OCI-LY1 (cell line): ENCODE measurements around the gene MAGEA11.
"Not testable (repeated sequence)": the region's sequence is repeated elsewhere in the genome, so short reads cannot be mapped to it uniquely, and the experiment has no call there.

Experiments
- H2AFZ ChIP-seq: fragments of 200-600 bp; sonication (generic), shearing (Covaris generic); 2 replicates; pipeline ENCODE4 v1.6.0; 2014; ENCODE audit warnings: antibody characterized with exemption, mild to moderate bottlenecking, low read length
- H3F3A ChIP-seq: fragments of 200-600 bp; sonication (generic), shearing (Covaris generic); 2 replicates; pipeline ENCODE4 v1.6.0; 2014; ENCODE audit warnings: mild to moderate bottlenecking, antibody characterized with exemption, low read length, moderate library complexity; ENCODE audit not compliant: insufficient read depth
- H3K27ac ChIP-seq: fragments of 200-600 bp; sonication (generic); 2 replicates; pipeline ENCODE4 v1.5.1; 2014; ENCODE audit warnings: low read length, mixed run types, mild to moderate bottlenecking, low read depth; ENCODE audit not compliant: poor library complexity, severe bottlenecking
- H3K27me3 ChIP-seq: fragments of 200-600 bp; sonication (generic); 2 replicates; pipeline ENCODE4 v1.6.0; 2014; ENCODE audit warnings: antibody characterized with exemption, mild to moderate bottlenecking, low read length, moderate library complexity; ENCODE audit not compliant: insufficient read depth
- H3K36me3 ChIP-seq: fragments of 200-600 bp; sonication (generic); 2 replicates; pipeline ENCODE4 v1.6.1; 2014; ENCODE audit warnings: mild to moderate bottlenecking, antibody characterized with exemption, low read length, moderate library complexity, mixed read lengths; ENCODE audit not compliant: insufficient read depth
- H3K4me1 ChIP-seq: fragments of 200-600 bp; sonication (generic); 2 replicates; pipeline ENCODE4 v1.5.1; 2014; ENCODE audit warnings: mild to moderate bottlenecking, low read length, moderate library complexity; ENCODE audit not compliant: insufficient read depth, severe bottlenecking
- H3K4me2 ChIP-seq: fragments of 200-600 bp; sonication (generic), shearing (Covaris generic); 2 replicates; pipeline ENCODE4 v1.6.1; 2014; ENCODE audit warnings: low read length
- H3K4me3 ChIP-seq: fragments of 200-600 bp; sonication (generic); 2 replicates; pipeline ENCODE4 v1.5.1; 2014; ENCODE audit warnings: low read length, low read depth, mild to moderate bottlenecking, mixed read lengths; ENCODE audit not compliant: poor library complexity, severe bottlenecking
- H3K79me2 ChIP-seq: fragments of 200-600 bp; shearing (Covaris generic); 2 replicates; pipeline ENCODE4 v1.6.1; 2016; ENCODE audit warnings: mixed run types, low read length, mixed read lengths; ENCODE audit not compliant: insufficient read depth
- H3K9ac ChIP-seq: fragments of 200-600 bp; sonication (generic), shearing (Covaris generic); 2 replicates; pipeline ENCODE4 v1.6.1; 2014; ENCODE audit warnings: mild to moderate bottlenecking, low read length, mixed read lengths
- H3K9me2 ChIP-seq: fragments of 200-600 bp; sonication (generic), shearing (Covaris generic); 2 replicates; pipeline ENCODE4 v1.6.1; 2014; ENCODE audit warnings: low read depth, mild to moderate bottlenecking, low read length, mixed read lengths
- H3K9me3 ChIP-seq: fragments of 200-600 bp; shearing (Covaris generic); 2 replicates; pipeline ENCODE4 v1.6.1; 2014; ENCODE audit warnings: low read length, mixed read lengths
- H4K20me1 ChIP-seq: fragments of 200-600 bp; sonication (generic), shearing (Covaris generic); 2 replicates; pipeline ENCODE4 v1.6.0; 2016; ENCODE audit warnings: mild to moderate bottlenecking, low read length; ENCODE audit not compliant: insufficient read depth
- EZH2 ChIP-seq: fragments of 200-600 bp; sonication (generic), shearing (Covaris generic); IDR thresholded peaks from 2 replicates; pipeline ENCODE4 v1.8.0; 2017; ENCODE audit warnings: borderline replicate concordance, mixed run types, mild to moderate bottlenecking, antibody characterized with exemption, low read length, moderate library complexity, mixed read lengths
- TF ChIP-seq, protein P1 (sequence below): fragments of 200-600 bp; sonication (generic), shearing (Covaris generic); IDR thresholded peaks from 2 replicates; pipeline ENCODE4 v1.5.1; 2017; ENCODE audit warnings: mild to moderate bottlenecking, antibody characterized with exemption, low read length, moderate library complexity, mixed read lengths

MAGEA11 gene

DNA sequence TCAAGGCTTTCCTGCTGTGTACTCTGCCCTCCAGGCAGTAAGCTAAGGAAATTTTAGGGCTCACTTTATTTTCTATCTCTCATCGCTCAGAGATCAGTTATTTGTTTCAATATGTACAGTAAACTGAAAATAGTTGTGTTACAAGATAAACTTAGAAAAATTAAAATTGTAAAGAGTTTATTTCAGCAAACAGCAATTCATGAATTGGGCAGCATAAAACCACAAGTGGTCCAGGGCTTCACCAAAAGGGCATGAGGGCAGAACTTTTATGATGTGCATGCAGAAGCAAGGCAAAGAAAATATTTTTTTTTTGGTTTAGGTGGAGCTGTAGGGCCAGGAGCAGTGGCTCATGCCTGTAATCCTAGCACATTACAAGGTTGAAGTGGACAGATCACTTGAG, 20.1 kb upstream of the MAGEA11 start:
- no peaks in the 10 kb centered on the region for H3K27me3 ChIP-seq
- H4K20me1 ChIP-seq: no peaks in the 10 kb centered on the region
- no peak overlapping the region for H3K9ac ChIP-seq
- H3K9me3 ChIP-seq: no peaks in the 10 kb centered on the region
- H3K27ac ChIP-seq: no peak overlapping the region
- no peak overlapping the region for H2AFZ ChIP-seq
- no peak overlapping the region for H3K4me3 ChIP-seq
- H3K36me3 ChIP-seq: no peaks in the 10 kb centered on the region
- H3K4me1 ChIP-seq: no peaks in the 10 kb centered on the region
- no peaks in the 10 kb centered on the region for H3F3A ChIP-seq
- H3K4me2 ChIP-seq: no peak overlapping the region
- H3K9me2 ChIP-seq: no peaks in the 10 kb centered on the region
- TF ChIP-seq EZH2: no peak
- TF ChIP-seq, protein P1, sequence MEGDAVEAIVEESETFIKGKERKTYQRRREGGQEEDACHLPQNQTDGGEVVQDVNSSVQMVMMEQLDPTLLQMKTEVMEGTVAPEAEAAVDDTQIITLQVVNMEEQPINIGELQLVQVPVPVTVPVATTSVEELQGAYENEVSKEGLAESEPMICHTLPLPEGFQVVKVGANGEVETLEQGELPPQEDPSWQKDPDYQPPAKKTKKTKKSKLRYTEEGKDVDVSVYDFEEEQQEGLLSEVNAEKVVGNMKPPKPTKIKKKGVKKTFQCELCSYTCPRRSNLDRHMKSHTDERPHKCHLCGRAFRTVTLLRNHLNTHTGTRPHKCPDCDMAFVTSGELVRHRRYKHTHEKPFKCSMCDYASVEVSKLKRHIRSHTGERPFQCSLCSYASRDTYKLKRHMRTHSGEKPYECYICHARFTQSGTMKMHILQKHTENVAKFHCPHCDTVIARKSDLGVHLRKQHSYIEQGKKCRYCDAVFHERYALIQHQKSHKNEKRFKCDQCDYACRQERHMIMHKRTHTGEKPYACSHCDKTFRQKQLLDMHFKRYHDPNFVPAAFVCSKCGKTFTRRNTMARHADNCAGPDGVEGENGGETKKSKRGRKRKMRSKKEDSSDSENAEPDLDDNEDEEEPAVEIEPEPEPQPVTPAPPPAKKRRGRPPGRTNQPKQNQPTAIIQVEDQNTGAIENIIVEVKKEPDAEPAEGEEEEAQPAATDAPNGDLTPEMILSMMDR: no peak
- H3K79me2 ChIP-seq: no peaks in the 10 kb centered on the region

DNA sequence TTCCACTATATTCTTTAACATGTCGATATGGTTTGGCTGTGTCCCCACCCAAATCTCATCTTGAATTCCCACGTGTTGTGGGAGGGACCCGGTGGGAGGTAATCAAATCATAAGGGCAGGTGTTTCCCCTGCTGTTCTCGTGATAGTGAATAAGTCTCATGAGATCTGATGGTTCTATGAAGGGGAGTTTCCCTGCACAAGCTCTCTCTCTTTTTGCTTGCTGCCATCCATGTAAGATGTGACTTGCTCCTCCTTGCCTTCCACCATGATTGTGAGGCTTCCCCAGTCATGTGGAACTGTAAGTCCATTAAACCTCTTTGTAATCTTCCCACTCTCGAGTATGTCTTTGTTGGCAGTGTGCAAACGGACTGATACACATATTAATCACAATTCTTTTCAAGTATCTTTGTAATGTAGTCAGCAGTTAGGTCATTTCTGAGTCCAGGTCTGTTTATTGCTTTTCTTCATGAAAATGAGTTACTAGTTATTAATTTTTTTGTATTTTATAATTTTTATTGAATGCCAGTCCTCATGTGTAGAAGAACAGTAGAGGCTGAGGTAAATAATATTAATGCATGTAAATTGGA, 19.1 kb upstream of the MAGEA11 start:
- H3K4me3 ChIP-seq, H4K20me1 ChIP-seq, H3K9me2 ChIP-seq, H3K9ac ChIP-seq, H3F3A ChIP-seq, H3K27me3 ChIP-seq, H3K4me1 ChIP-seq, H2AFZ ChIP-seq, H3K27ac ChIP-seq, H3K79me2 ChIP-seq, H3K9me3 ChIP-seq, H3K4me2 ChIP-seq, H3K36me3 ChIP-seq: not testable (repeated sequence)

DNA sequence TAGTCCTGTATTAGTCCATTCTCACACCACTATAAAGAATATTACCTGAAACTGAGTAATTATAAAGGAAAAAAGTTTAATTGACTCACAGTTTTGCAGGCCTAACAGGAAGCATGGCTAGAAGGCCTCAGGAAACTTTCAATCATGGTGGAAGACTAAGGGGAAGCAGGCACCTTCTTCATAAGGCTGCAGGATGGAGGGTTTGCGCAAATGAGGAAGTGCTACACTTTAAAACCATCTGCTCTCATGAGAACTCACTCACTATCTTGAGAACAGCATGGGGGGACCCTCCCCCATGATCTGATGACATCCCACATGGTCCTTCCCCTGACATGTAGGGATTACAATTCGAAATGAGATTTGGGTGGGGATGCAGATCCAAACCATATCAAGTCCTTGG, 12.1 kb upstream of the MAGEA11 start:
- H3K4me3 ChIP-seq: no peak overlapping the region
- no peak for TF ChIP-seq EZH2
- TF ChIP-seq, protein P1: no peak
- H3F3A ChIP-seq: no peaks in the 10 kb centered on the region
- H3K36me3 ChIP-seq: no peaks in the 10 kb centered on the region
- H3K9me2 ChIP-seq: no peaks in the 10 kb centered on the region
- H2AFZ ChIP-seq: no peak overlapping the region
- no peak overlapping the region for H3K27ac ChIP-seq
- no peaks in the 10 kb centered on the region for H3K79me2 ChIP-seq
- H3K27me3 ChIP-seq: no peaks in the 10 kb centered on the region
- no peak overlapping the region for H3K4me2 ChIP-seq
- no peak overlapping the region for H3K9ac ChIP-seq
- H3K4me1 ChIP-seq: no peaks in the 10 kb centered on the region
- no peaks in the 10 kb centered on the region for H4K20me1 ChIP-seq
- no peaks in the 10 kb centered on the region for H3K9me3 ChIP-seq

DNA sequence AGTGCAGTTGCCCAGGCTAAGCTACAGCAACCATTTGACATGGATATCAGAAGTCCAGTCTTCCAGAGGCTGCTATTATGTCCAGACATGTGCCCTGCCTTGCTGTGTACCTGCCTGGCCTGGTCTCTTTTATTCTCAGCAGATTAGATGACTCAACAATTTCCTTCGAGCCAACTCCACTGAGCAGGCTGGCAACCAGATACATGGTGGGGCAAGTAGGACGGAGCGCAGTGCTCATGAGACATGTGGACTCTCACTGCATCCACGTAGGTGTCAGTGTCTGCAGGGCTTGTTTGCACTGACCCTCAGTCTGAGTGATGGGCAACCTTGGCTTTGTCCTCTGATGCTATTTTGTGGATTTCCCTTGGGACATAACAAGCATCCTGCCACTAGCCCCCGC, 7.2 kb upstream of the MAGEA11 start:
- H3F3A ChIP-seq: no peaks in the 10 kb centered on the region
- no peaks in the 10 kb centered on the region for H3K79me2 ChIP-seq
- H3K4me1 ChIP-seq: no peaks in the 10 kb centered on the region
- no peak overlapping the region for H3K4me2 ChIP-seq
- no peak overlapping the region for H3K9ac ChIP-seq
- no peak overlapping the region for H3K4me3 ChIP-seq
- TF ChIP-seq EZH2: no peak
- TF ChIP-seq, protein P1: no peak
- no peaks in the 10 kb centered on the region for H3K27me3 ChIP-seq
- no peak overlapping the region for H3K27ac ChIP-seq
- H2AFZ ChIP-seq: no peak overlapping the region
- H4K20me1 ChIP-seq: no peaks in the 10 kb centered on the region
- no peaks in the 10 kb centered on the region for H3K36me3 ChIP-seq
- no peaks in the 10 kb centered on the region for H3K9me3 ChIP-seq
- no peaks in the 10 kb centered on the region for H3K9me2 ChIP-seq
